HL-60 (cell line): Measurements from ENCODE around the gene TJP3.

Experiments
- POLR2AphosphoS5 ChIP-seq: IDR thresholded peaks from 2 replicates; pipeline ENCODE4 v1.6.1; 2012; ENCODE audit warnings: low read depth
- TF ChIP-seq, protein P1 (sequence below): IDR thresholded peaks from one replicate; pipeline ENCODE4 v1.5.1; 2011; ENCODE audit warnings: low read length, control low read depth, inconsistent platforms; ENCODE audit not compliant: insufficient read depth
- TF ChIP-seq, protein P2 (sequence below): IDR thresholded peaks from 2 replicates; pipeline ENCODE4 v1.6.1; 2012; ENCODE audit warnings: low read depth; ENCODE audit not compliant: insufficient replicate concordance

DNA sequence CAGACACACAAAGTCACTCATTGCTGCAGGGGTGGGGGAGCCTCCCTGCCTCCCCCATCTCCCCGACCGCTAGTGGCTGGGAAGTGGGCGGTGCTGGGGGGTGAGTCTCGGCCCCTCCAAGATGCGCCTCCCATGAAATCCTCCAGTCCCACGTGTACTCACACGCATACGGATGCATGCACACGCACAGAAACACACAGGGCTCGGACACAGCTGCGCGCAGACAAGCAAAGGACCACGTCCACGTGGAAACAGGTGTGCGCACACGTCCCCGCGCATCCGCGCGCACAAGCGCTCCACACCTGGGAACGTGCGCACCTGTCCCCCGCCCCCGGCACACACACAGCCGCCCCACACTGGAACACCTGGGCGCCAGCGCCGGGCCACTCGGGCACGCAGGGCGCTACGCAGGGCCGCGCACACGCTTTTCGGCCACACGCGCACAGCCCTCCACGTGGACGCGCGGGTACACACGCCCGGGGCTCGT lies 77.3 kb downstream of the TJP3 start:
- TF ChIP-seq, protein P1, sequence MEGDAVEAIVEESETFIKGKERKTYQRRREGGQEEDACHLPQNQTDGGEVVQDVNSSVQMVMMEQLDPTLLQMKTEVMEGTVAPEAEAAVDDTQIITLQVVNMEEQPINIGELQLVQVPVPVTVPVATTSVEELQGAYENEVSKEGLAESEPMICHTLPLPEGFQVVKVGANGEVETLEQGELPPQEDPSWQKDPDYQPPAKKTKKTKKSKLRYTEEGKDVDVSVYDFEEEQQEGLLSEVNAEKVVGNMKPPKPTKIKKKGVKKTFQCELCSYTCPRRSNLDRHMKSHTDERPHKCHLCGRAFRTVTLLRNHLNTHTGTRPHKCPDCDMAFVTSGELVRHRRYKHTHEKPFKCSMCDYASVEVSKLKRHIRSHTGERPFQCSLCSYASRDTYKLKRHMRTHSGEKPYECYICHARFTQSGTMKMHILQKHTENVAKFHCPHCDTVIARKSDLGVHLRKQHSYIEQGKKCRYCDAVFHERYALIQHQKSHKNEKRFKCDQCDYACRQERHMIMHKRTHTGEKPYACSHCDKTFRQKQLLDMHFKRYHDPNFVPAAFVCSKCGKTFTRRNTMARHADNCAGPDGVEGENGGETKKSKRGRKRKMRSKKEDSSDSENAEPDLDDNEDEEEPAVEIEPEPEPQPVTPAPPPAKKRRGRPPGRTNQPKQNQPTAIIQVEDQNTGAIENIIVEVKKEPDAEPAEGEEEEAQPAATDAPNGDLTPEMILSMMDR, result no peak
- TF ChIP-seq, protein P2, sequence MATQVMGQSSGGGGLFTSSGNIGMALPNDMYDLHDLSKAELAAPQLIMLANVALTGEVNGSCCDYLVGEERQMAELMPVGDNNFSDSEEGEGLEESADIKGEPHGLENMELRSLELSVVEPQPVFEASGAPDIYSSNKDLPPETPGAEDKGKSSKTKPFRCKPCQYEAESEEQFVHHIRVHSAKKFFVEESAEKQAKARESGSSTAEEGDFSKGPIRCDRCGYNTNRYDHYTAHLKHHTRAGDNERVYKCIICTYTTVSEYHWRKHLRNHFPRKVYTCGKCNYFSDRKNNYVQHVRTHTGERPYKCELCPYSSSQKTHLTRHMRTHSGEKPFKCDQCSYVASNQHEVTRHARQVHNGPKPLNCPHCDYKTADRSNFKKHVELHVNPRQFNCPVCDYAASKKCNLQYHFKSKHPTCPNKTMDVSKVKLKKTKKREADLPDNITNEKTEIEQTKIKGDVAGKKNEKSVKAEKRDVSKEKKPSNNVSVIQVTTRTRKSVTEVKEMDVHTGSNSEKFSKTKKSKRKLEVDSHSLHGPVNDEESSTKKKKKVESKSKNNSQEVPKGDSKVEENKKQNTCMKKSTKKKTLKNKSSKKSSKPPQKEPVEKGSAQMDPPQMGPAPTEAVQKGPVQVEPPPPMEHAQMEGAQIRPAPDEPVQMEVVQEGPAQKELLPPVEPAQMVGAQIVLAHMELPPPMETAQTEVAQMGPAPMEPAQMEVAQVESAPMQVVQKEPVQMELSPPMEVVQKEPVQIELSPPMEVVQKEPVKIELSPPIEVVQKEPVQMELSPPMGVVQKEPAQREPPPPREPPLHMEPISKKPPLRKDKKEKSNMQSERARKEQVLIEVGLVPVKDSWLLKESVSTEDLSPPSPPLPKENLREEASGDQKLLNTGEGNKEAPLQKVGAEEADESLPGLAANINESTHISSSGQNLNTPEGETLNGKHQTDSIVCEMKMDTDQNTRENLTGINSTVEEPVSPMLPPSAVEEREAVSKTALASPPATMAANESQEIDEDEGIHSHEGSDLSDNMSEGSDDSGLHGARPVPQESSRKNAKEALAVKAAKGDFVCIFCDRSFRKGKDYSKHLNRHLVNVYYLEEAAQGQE, result no peak
- TF ChIP-seq POLR2AphosphoS5, result peak; percentile 44; the same call in 1 of the 2 replicates
